Activated CD8-positive, alpha-beta memory T cell treated with anti-CD3 and anti-CD28 coated beads for 48 hours (primary cell): Measurements from ENCODE around the gene TMEM138.
"Not testable (repeated sequence)": the region's sequence is repeated elsewhere in the genome, so short reads cannot be mapped to it uniquely, and the experiment has no call there.

Experiments
- DNase-seq, 3 experiments: peaks; one replicate each; pipeline ENCODE4 v3.0.0-alpha.2; 2020; ENCODE audit warnings: low read depth in 2 of 3, low spot score in 2 of 3

TMEM138 gene

DNA sequence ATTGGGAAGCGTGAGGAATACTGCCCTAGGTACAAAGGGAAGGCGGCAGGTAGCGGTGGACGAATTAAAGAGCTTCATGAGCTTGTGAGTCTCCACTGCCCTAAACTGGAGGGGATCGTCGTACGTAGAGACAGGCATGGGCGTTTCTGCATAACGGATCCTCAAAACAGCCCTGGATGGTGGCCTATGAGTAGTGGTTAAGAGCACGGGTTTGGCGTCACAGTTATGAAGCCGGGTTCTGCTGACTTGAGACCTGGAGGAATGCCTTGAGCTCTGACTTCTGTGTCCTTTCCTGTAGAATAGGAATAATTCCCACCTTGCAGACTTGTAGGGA lies 335 bp downstream of the TMEM138 start:
- DNase-seq: peak in 1 of 3 experiments; percentile 8

- no peak for DNase-seq
Observed at GRCh38 chr11:61364012-61364675, 2.0 kb downstream of the TMEM138 start.

DNA sequence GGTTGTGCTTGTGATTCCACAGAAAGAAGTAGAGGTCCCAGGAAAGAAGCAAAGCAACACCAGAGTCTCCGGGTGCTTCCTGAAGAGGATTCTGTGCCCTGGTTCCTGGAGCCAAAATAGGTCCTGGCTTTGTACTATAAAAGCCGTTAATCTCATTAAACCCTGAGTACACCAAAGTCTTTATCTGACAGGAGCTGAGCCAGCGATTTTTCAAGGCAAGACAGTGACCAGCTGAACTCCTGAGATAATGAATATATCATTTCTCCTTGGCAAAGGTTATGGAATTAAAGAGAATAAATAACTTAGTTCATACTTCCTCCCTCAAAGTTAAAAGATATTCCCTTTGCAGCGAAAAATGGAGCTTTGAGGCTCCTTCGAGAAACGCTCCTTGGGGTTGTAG lies 5.2 kb downstream of the TMEM138 start:
- no peak for DNase-seq

DNA sequence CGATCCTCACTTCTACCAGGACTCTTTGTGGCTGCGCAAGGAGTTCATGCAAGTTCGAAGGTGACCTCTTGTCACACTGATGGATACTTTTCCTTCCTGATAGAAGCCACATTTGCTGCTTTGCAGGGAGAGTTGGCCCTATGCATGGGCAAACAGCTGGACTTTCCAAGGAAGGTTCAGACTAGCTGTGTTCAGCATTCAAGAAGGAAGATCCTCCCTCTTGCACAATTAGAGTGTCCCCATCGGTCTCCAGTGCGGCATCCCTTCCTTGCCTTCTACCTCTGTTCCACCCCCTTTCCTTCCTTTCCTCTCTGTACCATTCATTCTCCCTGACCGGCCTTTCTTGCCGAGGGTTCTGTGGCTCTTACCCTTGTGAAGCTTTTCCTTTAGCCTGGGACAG lies 6.5 kb downstream of the TMEM138 start:
- no peak for DNase-seq

DNA sequence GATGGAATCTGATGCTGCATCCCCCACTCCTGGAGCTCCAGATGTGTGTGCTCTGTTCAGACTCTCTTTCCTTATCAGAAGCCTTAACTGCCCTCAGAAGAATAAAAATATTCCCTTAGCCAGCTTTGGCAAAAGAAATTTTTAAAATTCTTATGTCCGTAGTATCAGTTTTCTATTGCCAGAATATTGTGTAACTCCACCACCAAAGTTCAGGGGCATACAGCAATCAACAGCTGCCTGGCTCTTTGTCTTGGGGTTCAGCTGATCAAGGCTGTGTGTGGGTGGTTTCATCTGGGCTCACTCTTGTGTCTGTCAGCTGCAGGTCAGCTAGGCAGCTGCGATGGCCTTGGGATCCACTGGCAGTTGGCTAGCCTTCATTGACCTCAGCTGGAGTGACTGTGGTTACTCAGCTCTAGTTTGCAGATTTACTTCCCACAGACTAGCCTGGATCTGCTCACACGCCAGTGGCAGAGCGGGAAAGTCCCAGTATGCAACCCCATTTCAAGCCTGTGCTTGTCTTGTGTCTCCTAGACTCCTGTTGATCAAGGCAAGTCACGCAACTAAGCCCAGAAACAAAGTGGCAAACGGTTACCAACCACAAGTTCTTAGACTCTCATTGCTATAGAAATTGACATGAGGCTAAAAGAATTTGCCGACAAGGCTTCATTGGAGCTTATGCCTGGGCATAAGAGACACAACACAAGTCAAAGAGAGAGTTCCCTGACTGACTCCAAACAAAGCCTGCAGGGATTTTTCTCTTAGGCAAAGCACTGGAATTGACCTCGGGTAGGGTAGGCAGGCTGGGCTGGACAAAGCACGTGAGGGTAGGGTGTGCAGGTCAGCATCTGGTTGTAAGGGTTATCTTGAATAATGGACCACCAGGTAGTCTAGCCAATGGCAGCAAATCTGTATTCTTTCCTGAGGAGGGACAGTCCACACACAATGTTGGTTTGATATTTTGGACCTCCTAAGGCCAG lies 7.5 kb downstream of the TMEM138 start:
- no peak for DNase-seq

GRCh38 chr11:61370349-61371005 lies 8.3 kb downstream of the TMEM138 start:
- no peak for DNase-seq

DNA sequence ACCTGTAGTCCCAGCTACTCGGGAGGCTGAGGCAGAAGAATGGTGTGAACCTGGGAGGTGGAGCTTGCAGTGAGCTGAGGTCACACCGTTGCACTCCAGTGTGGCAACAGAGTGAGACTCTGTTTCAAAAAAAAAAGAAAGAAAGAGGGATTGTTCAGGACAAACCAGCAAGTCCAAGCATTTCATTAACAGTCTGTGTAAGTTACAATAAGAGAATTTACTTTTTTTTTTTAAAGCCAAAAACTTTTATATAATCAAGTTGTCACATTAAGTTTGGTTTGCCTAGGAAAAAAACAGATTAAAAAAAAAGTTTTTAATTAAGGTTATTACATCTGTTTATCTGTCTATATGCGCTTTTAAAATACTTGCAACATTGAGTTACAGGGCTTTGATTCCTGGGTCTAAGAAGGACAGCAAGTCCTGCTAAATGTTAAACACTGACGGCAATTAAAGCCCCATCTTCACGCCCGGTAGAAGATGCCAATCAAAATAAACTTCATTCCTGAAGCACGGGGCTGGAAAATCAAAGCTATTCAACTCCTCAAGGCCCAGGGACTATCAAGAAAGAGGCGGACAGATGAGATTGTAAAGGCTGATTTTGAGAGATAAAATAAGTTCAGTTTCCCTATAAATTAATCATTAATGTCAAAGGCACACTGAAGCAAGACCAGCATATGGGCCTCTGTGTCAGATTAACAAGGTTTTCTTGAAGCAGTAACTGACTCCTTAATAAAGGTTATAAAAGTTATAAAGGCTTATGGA lies 10.7 kb downstream of the TMEM138 start:
- no peak for DNase-seq

- DNase-seq: no peak
Observed at GRCh38 chr11:61375761-61376108, 13.6 kb downstream of the TMEM138 start.

- no peak for DNase-seq
Observed at GRCh38 chr11:61377461-61378160, 15.4 kb downstream of the TMEM138 start.

DNA sequence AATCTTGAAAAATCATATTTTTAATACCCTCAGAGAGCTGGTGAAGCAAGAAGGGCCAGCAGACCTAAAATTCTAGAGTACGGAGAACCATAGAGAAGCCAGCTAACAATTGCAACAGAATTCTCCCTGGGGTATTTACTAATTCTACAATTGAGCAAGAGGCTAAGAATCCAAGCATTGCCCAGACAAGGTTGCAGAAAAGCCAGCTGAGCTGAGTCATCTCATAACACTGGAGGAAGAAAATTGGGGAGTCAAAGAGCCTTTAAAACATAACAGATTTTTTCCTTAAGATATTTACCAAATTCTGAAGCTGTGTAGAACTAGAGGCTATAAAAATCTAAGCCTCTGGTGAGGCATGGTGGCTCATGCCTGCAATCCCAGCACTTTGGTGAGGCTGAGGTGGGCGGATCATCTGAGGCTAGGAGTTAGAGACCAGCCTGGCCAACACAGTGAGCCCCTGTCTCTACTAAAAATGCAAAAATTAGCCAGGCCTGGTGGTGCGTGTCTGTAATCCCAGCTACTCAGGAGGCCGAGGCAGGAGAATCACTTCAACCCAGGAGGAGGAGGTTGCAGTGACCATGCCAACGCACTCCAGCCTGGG lies 16.6 kb downstream of the TMEM138 start:
- DNase-seq: no peak

DNA sequence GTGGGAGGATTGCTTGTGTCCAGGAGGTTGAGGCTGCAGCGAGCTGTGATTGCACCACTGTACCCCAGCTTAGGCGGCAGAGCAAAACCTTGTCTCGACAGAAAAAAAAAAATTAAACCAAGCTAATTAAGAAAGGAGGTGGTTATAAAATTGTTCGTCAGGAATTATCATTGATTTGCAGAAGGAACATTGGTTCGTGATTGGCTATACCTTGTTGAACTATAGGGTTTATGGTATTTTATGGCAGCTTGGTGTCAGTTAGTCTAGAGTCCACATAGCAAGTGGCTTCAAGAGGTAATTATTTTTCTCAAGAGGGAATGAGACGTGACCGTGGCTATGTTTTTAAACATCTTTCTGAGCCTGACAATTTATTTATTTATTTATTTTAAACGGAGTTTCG lies 18.7 kb downstream of the TMEM138 start:
- DNase-seq: no peak

GRCh38 chr11:61383859-61384258 lies 21.7 kb downstream of the TMEM138 start:
- not testable (repeated sequence) for DNase-seq

- DNase-seq: no peak
Observed at GRCh38 chr11:61384271-61385242, 22.4 kb downstream of the TMEM138 start.

- no peak for DNase-seq
Observed at GRCh38 chr11:61390161-61390560, 28.0 kb downstream of the TMEM138 start.

GRCh38 chr11:61392981-61393595 lies 30.9 kb downstream of the TMEM138 start:
- no peak for DNase-seq

GRCh38 chr11:61401173-61401572 lies 39.0 kb downstream of the TMEM138 start:
- DNase-seq: no peak

- DNase-seq: no peak
Observed at GRCh38 chr11:61401573-61401972, 39.4 kb downstream of the TMEM138 start.

DNA sequence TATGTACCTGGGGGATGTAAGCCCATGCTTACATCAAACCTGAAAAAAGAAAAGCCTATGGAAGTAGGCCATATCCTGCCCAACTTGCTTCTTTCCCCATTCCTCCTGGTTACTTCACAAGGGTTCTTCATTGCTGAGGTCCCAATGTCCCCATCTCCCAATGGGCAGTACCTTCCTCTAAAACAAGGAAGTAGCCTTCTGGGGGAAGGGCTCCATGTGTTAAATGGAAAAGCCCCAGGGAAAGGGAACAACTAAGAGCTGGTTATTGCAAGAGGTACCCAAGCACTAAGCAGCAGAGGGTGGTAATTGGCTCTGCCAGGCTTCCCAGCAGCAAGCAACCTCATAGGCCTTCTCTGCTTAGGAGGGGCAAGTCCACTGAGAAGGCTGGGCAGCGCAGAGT lies 41.5 kb downstream of the TMEM138 start:
- no peak for DNase-seq

DNA sequence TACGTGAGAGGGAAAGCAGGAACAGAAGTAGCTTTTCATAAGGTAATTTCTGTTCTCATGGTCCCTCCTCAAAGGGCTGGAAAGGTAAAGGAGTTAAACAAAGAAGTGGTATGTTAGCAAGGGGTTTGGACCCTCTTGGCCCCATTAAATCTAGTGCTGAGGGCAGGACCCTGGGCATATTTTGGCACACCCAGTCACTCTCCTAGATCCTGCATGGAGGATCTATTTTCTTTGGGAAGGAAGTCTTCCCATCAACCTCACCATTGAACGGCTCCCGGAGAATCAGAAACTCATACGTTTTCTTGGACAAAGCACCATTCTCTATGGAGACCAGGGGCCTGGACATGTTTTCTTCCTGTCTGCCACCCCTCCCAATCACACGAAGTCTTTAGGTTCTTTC lies 41.9 kb downstream of the TMEM138 start:
- no peak for DNase-seq
